Umbilical cord (tissue), 2 donors: Measurements from ENCODE around the gene SLC38A6. TPM values are rescaled to one million over a fixed set of nuclear protein-coding genes. Genes with fewer than 3 reads are reported as not detected.

ENCODE experiments used
- DNase-seq: peaks from one replicate; pipeline ENCODE4 v3.0.0-alpha.2; 2015; ENCODE audit warnings: low spot score
- total RNA-seq: library from RNA; depleted of rRNA; stranded (reverse); fragments of >200 nt; gene quantifications from one replicate; pipeline ENCODE4 v1.2.3, GENCODE V29; 2014; ENCODE audit warnings: low replicate concordance; ENCODE audit not compliant: insufficient read depth

SLC38A6 gene
- 26.7 TPM for total RNA-seq

DNA sequence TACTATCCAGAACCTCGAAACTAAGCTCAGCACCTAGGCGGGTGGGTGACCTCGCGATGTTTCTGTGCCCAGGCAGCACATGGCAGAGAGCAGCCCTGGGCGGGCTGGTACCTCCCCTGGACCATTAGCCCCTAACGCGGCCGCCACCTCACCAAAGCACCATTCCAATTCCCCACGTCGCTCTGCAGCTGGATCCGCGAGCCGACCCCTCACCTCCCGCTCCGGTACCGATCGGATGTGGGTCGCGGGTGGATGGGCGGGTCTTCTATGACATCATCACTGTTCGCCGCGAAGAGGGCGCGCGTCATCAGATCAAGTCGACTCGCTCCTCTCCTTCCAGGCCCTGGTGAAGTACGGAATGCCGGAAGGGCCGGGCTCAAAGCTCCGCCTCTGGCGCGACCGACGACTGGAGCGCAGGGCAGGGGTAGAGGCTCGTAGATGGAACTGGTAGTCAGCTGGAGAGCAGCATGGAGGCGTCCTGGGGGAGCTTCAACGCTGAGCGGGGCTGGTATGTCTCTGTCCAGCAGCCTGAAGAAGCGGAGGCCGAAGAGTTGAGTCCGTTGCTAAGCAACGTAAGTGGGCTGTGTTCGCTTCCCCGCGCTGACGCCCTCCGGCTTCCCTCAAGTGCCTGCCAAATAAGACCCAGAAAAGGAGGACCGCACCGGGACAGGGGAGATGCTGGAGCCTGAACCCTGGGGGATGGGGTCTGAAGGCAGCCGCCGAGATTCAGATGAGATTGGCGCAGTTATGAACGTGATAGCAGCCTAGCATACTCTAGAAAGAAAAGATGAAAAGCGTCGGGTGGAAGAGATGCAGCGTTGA, at the start of gene SLC38A6, which contains the start of gene TRMT5:
TSS of gene SLC38A6 (plus strand) at position 435 of the 822 bp plus-strand sequence. CDS start at position 468, 33 bp downstream.
TSS of gene TRMT5 (minus strand) at position 269 of the 822 bp plus-strand sequence. CDS start at position 163, 106 bp downstream.
- peak; percentile 98 for DNase-seq

DNA sequence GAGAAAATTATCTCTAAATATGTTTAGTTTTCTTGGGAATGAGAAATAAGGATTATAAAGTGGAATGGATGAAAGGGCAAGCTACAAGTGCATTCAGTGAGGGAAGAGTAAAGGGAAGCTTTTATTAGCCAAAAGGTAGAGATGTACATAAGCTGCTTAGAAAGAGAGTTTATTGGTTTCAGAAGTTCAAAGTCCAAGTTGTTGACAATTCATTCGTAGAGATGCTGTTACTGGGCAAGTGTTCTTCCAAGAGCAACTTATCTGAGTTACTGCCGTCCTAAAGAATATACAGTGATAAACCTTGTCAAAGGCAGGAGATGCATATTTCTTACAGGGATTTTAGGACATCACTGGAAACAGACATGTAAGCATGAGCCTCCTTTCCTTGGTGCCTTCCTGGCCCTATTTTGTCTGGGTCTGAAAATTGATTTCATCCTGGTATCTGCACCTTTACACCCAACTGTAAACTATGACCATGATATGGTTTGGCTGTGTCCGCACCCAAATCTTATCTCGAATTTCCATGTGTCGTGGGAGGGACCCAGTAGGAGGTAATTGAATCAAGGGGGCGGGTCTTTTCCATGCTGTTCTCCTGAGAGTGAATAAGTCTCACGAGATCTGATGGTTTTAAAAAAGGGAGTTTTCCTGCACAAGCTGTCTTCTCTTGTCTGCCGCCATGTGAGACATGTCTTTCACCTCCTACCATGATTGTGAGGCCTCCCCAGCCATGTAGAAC, 47.0 kb upstream of the SLC38A6 start:
- DNase-seq, result no peak

DNA sequence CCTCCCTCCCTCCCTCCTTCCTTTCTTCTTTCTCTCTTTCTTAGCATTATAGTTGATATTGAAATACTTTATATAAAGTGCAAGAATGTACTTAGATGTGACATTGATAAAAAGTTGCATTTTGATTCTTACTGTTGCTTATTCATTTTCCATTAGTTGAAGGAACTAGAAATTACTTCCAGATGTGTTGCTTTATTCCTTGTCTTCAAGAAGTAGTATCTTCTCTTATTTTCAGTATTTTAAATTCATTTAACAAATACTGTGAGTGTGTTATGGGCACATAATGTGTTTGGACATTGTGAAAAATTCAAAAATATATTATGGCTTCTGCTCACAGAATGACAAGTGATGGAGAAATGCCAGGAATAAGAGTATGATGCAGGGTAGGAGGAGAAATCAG, 45.7 kb upstream of the SLC38A6 start:
- no peak for DNase-seq

DNA sequence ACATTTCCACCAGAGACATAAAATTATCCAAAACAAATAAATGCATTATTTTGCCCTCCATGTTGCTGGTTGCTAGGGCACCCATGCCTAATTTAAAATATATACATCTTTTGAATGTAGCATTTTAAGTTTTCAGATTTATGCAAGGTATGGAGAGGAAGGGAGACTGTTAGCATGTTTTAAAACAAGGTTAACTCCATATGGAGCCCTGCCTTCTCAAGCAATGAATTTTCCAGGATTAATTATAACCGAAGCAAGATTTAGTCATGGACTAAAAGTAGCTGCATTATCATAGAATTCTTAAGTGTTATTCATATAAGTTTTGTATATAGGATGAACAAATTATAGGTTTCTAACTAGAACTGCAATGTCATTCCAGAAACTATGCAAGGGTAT, 37.4 kb upstream of the SLC38A6 start:
- no peak for DNase-seq

DNA sequence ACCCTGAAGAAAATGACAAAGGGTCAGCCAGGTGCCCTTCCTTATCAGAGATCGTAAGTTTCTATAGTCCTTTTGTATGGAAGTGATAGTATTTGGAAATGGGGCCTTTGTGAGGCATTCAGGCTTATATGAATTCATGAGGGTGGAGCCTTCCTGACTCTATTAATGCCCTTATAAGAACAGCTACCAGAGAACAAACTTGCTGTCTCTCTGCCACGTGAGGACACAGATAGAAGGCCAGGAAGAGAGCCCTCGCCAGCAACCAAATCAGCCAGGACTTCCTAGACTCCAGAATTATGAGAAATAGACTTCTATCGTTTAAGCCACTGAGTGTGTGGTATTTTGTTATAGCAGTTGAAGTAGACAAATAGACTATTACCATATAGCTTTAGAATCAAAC, 36.8 kb upstream of the SLC38A6 start:
- peak; percentile 2 for DNase-seq

DNA sequence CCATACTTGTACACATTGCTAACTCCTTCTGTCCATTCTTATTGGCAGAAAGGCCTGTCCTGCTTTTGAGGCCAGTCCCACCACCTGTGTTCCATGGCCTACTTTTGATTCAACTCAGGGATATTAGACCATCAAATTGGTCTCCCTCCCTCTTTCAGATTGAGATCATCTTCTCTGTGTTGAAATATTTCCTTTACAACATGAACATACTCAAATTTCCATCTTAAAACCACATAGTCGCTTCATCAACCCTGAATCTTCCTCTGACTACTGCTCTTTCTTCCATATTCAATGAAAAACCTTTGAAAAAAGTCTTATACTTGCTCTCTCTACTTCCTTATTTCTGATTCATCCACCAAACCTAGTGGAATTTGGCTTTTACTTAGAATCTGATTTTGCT, 35.1 kb upstream of the SLC38A6 start:
- no peak for DNase-seq

DNA sequence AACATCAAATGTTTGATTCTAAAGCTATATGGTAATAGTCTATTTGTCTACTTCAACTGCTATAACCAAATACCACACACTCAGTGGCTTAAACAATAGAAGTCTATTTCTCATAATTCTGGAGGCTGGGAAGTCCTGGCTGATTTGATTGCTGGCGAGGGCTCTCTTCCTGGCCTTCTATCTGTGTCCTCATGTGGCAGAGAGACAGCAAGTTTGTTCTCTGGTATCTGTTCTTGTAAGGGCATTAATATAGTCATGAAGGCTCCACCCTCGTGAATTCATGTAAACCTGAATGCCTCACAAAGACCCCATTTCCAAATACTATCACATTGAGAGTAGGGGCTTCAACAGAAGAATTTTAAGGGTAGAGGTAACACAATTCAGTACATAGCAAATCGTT, 34.3 kb upstream of the SLC38A6 start:
- DNase-seq, result no peak

DNA sequence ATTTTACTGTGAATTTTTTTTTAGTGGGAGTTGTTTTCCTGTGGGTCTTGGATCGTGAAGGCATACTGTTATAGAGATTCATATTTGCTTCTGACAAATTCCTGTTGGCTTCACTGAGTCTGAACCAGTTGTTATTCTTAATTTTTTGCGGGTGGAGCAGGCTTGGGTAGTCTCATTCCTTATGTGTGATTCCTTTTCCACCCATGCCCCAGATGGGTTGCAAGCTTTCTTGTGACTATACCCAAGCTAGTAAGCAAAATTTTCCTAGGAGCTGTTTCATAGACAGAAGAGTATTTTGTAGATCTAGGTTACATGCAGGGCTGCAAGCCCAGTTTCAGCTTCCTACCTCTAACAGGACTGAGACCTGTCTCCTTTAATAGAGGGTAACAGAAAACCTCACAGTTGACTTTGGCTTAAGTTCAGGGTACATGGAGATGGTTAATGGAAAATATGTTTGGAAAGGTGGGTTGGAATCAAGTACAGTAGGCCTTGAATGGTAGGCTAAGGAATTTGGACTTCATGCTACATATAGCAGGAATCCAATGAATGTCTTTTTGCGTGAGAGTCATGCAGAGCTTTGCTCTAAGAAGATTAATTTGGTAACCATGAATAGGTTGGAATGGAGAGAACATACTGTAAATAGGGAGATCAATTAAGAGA, 29.1 kb upstream of the SLC38A6 start:
- DNase-seq, result no peak

DNA sequence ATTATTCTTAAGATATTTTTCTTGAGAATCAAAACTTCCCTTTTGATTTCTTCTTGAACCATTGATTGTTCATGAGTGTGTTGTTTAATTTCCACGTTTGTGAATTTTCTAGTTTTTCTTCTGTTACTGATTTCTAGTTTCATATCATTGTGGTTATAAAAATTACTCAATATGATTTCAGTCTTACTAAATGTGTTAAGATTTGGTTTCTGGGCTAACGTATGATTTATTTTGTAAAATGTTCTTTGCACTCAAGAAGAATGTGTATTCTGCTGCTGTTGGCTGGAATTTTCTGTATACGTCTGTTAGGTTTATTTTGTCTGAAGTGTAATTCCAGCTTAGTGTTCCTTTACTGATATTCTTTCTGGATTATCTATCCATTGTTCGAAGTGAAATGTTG, 24.8 kb upstream of the SLC38A6 start:
- DNase-seq, result no peak

DNA sequence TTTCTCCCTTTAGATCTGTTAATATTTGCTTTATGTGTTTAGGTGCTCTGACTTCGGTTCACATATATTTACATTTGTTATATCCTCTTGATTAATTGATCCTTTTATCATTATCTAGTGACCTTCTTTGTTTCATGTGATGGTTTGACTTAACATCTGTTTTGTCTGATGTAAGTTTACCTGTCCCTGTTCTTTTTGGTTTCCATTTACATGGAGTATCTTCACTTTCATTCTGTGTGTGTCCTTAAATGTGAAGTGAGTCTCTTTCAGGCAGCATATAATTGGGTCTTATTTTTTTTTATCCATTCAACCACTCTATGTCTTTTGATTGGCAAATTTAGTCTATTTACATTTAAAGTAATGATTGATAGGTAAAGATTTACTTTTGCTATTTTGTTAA, 24.4 kb upstream of the SLC38A6 start:
- no peak for DNase-seq

DNA sequence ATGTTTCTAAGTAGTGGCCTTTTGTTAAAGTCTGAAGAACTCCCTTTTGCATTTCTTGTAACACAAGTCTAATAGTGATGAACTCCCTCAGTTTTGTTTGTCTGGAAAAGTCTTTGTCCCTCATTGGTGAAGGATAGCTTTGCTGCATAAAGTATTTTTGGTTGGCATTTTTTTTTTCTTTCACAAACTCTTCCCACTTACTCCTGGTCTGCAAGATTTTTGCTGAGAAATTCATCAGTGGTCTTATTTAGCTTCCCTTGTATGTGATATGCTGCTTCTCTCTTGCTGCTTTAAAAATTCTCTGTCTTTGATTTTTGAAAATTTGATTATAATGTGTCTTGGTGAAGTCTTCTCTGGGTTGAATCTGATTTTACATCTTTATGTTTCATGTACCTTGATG, 22.9 kb upstream of the SLC38A6 start:
- DNase-seq, result no peak

DNA sequence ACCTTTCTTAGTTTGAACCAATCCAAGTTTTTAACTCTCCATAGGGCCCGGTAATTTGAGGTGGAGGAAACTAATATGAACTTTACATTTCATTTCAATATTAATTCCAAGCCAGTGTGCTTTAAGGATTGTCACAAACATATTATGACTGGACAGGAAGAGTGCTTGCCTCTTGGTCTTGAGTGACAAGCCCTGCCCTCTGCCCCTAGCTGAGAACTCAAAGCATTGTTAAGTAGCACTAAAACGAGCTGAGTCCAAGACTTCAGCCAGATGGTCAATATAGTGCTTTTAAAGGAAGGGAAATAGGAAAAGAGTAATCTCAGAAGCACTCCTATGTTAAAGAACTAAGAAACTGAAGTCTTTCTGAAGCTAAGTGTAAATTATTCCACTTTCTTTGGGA, 17.3 kb upstream of the SLC38A6 start:
- no peak for DNase-seq

DNA sequence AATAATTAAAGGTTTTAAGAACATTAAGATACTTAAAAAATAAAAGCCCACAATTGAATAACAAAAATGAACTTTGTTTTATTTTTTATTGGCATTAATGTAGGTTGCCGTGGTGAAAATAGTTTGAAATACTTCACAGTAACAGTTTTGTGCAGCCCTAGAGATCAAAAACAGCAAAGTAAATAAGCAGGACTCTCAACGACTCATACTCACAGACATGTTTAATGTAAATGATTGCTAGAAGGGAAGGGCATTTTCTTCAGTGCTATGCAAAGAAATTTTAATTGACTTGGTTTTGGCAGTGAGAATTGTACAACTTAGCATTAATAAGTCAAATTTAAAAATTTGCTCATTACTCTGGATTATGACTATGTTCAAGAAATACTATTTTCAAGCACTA, 16.1 kb upstream of the SLC38A6 start:
- no peak for DNase-seq

DNA sequence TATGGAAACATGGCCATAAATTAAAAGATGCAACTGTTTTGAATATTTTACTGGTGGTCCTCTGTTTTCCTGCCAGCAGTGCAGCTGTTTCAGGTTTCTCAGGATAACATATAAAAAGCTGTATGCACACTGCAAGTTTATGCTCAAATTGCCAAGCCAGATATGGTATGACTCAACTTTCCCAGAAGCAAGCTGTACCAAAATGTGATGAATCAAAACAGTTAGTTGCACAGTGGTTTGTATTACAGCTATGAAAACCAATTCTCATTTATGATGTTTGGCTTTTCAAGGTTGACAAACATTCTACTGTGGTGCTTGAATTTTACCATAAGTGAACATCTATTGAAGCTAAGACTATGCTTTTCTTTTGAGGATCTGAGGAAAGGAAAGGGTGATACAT, 15.6 kb upstream of the SLC38A6 start:
- peak; percentile 58 for DNase-seq

DNA sequence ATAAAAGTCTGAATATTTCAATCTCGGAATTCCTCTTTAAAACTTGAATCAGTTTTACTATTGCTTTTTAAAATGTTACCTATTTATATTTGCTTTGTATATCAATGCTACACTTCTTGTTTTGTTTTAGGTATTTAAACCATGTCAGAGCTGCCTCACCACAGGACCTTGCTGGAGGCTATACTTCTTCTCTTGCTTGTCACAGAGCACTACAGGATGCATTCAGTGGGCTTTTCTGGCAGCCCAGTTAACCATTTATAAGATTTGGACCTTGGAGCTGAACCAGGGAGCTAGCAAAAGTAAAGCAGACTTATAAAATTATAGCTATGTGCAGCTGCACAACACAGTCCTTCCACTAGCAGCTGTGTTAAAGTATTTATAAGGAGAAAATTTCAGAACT, 12.9 kb upstream of the SLC38A6 start:
- no peak for DNase-seq

DNA sequence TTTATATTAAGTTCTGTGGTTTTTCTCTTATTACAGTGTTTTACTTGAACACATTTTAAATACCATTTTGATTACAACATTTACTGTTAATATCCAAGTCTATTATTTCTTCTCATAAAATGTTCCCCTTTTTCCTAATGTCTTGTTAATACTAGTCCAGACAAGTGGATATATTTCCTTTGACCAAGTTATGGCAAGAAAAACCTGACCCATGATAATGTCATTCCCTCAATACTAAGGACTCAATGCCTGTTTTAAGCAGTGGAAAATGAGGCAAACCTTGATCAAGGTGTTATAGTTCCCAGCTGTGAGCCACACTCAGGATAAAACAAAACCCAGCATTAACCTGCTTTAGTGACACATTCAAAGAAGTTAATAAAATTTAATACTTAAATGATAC, 12.4 kb upstream of the SLC38A6 start:
- DNase-seq, result no peak

DNA sequence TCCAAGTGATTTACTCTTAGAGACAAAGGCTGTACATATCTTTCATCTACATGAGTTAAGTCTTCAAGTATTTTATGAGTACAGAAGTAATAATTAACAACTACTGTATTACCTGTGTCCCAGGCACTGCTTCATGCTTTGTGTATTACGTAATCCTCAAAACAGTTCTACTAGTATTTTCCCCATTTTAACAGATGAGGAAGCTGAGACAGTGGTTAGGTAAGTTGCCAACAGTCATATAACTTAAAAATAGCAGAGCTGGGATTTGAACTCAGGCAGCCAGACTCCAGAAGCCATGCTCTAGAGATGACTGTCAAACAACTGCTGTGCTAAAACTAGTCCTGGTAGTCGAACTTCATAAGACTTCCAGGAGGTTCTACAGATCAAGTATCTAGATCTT, 10.9 kb upstream of the SLC38A6 start:
- DNase-seq, result no peak

DNA sequence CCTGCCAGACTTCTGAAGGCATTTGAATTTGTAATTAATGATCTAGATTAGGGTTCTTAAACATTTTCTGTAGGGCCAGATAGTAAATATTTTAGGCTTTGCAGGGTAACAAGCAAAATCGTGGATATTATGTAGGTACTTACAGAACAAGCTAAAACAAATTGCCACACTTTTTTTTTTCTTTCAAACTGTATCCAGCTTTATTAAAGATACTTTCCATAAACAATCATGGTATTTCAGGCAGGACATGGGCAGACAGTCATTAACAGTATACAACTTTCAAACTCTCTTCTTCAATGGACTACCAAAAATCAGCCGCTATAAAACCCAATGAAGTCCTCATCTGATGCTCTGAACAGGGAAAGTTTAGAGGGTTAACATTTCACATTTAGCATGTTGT, 9.8 kb upstream of the SLC38A6 start:
- DNase-seq, result no peak

DNA sequence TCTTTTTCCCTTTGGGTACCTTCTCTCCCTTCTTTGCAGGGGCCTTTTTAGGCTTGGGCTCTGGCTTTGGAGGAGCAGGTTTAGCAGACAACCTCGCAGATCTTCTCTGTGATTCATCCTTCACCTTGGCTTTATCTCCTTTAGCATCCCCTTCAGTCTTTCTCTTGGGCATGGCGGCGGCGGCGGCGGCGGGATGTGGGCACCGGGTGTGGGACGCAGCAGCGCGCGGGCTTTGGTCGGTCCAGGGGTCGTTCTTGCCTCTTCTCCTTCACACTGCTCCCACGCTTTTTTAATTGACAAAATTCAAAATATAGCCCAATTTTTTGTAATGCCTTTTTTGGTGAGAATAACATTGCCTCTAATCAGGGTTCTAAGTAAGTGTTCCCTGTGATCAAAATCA, 8.8 kb upstream of the SLC38A6 start:
- no peak for DNase-seq

DNA sequence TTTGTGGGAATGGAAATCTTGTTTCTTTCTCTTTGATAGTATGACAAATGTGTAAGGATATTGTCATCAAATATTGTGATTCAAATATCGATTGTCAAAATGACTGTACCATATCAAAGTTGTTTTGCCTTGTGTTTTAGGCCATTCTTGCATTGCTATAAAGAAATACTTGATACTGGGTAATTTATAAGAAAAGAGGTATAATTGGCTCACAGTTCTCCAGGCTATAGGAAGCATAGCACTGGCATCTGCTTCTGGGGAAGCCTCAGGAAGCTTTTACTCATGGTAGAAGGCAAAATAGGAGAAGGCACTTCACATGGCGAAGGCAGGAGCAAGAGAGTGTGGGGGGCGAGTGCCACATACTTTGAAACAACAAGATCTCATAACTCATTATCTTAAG, 8.0 kb upstream of the SLC38A6 start:
- DNase-seq, result no peak

DNA sequence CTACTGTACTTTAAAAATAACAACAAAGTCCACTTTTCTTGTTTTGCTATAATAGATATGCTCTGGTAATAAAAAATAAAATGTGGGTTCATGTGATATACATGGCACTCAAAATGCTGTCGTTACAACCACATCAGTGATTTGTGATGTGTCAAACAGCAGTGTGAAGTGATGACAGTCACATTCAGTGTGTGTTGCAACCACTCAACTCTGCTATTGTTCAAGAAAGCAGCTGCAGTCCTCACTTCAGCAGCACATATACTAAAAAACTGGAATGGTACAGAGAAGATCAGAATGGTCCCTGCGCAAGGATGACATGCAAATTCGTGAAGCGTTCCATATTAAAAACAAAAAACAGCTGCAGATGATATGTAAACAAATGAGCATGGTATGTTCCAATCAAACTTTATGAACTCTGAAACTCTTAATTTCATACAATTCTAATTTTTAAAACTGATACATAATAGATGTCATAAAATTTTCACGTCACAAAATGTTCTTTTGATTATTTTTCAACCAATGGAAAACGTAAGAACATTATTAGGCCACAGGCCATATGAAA, 6.9 kb upstream of the SLC38A6 start:
- DNase-seq, result no peak

DNA sequence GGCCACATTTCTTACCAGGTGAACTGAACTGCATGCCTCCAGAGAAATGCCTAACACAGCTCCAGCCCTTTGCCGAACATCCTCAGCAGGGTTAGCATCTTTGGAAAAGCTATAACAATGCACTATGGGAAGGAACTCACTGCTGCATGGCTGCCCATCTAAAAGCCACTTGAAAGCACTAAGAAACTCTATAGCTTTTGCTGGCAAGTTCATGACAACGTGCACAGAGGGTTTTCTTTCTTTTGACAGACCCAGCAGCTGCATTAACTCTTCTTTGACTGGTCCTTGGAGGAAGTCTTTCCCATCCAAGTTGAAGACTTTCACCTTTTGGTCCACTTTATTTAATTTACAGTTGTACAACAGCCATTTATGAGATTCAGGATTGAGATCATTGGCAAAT, 5.5 kb upstream of the SLC38A6 start:
- no peak for DNase-seq
